ENCODE measurements around the gene NRG2.

DNA sequence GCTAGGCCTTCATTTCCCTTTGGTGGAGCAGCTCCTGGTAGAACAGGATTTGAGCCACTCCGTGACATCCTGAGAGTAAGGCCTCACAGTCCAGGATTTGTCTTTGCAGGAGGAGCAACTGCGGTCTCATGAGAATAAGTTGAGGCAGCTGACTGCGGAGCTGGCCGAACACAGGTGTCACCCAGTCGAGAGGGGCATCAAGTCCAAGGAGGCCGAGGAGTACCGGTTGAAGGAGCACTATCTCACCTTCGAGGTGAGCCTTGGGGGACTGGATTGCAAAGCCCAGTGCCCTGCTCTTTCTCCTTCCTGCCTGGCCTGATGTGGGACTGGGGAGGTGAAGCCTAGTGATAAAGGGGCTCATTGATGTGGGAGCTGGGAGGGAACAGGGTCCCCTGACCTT is 203.2 kb downstream of the NRG2 start:
- TF ChIP-seq POLR2A (IDR thresholded peaks at IDR 0.05) (no peak), CTCF (IDR thresholded peaks at IDR 0.05) (no peak)

Data from thyroid gland (tissue), 4 donors.